Fibroblast of peridontal ligament (primary cell): Measurements from ENCODE around the gene OVCA2.

Experiments used
- DNase-seq: peaks from one replicate; pipeline ENCODE4 v3.0.0-alpha.2; 2010; ENCODE audit errors: extremely low read depth

Gene OVCA2

DNA sequence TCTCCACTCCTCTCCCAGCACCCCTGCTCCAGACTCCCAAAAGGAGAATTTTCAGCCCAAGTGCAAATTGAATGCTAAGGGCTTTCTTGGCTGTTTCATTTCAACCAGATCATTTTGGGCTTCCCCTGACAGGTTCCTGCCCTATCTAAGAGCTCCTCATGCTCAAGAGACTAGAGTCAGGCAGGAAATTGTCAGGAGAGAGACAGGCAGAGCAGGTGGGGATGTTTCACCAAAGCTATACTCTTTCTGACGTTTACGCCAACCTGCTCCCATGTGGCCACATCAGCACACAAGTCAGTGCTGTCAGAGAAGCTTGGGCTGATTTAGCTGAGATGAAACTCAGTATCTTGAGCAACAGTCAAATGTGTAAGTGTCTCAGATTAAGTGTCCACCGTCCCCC is 44.5 kb downstream of the OVCA2 start:
- no peak for DNase-seq

DNA sequence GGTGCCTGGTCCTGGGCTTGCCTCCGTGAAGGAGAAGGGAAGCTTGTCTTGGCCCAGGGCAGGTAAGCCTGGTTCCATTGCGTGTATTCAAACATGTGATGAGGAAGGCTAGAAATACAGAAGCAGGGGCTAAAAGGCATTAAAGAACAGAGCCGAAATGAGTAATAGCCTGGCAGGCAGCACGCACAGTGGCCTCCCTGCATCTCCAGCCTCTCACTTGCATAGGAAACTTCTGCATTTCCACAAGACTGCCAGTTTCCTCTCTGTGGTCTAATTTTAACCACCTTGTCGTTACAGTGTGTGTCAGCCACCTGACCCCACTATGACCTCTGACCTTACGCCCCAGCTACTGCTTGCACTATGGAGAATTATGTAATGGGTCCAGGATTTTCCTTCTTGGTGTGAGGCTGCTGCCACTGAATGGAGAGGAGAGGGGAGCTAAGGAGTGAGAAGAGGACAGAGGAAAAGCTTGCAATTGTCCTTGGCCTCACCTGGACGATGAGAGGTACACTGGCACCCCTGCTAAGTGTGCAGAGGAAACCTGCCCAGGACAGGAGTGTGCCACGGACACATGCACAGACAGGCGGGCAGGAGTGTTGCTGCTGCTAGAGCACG is 45.9 kb downstream of the OVCA2 start:
- DNase-seq = no peak

DNA sequence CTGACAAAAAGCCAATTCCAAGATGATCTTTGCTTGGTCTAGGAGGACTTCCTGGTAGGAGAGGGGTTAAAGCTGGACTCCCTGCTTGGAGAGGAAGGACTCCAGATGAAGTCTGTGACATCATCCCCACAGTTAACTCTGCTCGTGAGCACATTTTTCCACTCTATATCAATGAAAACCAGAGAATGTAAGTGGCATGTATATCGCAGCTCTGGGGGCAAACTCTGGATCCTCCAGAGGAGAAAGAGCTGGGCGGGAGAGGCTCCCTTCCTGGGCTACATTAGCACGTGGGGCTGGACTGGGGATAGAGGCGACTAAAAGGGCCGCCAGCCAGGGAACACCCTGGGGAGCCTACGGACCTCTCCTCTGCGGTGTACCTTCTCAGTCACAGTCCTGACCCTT is 47.2 kb downstream of the OVCA2 start:
- DNase-seq = peak; percentile 79

DNA sequence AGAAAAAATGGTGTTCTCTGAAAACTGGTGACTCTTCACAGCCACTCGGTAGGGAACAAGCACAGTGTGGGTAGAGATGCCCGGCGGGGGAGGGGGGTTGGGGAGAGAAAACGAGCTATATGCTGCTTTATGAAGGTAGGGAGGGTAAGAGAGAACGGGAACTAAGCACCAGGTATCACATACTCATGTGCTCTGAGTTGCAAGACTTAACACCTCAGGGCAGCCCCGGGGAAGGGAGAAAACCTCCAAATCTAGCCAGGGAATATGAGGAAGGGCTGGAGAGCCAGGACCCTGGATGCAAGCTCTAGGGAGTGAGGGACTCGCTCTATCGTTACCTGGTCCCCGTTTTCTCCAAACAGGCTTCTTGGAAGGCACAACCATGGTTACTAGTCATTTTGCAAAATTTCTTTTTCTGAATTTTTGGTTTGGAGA is 48.4 kb downstream of the OVCA2 start:
- no peak for DNase-seq

DNA sequence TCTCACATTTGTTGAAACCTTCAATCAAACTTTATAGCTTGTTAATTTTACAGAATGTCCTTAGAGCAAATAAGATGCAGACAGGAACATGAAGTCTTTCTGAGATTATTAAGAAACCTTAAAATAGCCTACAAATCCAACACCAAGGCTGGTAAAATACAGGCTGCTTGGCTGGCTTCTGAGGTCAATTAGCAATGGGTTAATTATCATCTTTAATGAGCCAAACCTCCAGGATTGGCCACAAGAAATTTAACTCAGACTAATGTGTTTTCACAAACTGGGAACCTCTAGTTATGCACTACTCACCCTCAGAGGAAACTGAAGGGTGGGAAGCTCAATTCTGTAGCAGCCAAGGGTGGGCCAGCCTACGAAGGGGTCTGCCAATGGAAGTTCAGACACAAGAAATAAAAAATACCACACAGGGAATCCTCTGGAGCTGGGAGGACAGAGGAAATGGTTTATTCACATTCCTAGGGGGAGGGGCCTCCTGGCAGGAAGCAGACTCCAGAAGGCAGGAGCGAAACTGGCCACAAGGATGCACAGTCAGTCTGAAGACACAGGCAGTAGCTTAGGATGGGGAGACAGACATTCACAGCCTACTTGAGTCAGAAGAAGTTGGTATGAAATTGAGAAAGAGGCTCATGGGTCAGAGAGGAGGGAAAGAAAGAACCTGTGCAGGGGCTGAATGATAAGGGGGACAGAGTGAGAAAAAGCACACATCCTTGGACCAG is 49.1 kb downstream of the OVCA2 start:
- DNase-seq = peak; percentile 91

DNA sequence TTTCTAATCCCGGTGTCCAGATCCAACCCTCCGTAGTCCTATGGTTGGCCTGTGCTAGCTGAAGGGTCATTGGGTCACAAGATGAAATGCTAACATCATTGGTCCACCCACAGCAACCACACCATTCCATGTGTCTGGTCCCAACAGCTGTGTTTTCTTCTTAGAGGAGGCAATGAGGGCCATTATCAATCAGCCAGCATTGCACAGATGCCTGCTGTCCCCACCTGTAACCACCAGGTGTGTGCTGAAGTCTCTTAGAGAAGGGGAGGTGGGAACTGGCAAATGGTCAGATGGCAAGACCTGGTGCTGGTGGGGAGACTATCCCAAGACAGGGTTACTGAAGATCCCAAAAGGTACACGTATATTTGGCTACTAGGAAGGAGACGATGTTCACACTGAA is 50.4 kb downstream of the OVCA2 start:
- no peak for DNase-seq
